HG02981 (cell line): ENCODE measurements around the gene DRGX.

ENCODE experiments used
- ATAC-seq: cut with Tn5 transposase; IDR thresholded peaks from one replicate; pipeline ENCODE4 v1.9.1; 2021; ENCODE audit warnings: mild to moderate bottlenecking, moderate library complexity; ENCODE audit not compliant: unreplicated experiment

DRGX gene

GRCh38 chr10:49322371-49323170 is 73.3 kb downstream of the DRGX start:
- no peak for ATAC-seq

- ATAC-seq, result no peak
These were observed 74.9 kb downstream of the DRGX start for GRCh38 chr10:49321021-49321420.

- no peak for ATAC-seq
These were observed 75.7 kb downstream of the DRGX start for GRCh38 chr10:49320191-49320590.

- no peak for ATAC-seq
These were observed 76.7 kb downstream of the DRGX start for GRCh38 chr10:49319206-49319605.

- no peak for ATAC-seq
These were observed 77.1 kb downstream of the DRGX start for GRCh38 chr10:49318755-49319154.

- no peak for ATAC-seq
These were observed 77.9 kb downstream of the DRGX start for GRCh38 chr10:49318028-49318427.

- ATAC-seq, result no peak
These were observed 81.1 kb downstream of the DRGX start for GRCh38 chr10:49314806-49315205.
